Stimulated activated naive CD4-positive, alpha-beta T cell (primary cell): ENCODE measurements around the gene PDLIM5.
"Not testable (repeated sequence)": the region's sequence is repeated elsewhere in the genome, so short reads cannot be mapped to it uniquely, and the experiment has no call there.

Experiments
- DNase-seq, 6 experiments: peaks; one replicate each; lab custom pipeline; 2025; lab: John Stamatoyannopoulos, UW

PDLIM5 gene

DNA sequence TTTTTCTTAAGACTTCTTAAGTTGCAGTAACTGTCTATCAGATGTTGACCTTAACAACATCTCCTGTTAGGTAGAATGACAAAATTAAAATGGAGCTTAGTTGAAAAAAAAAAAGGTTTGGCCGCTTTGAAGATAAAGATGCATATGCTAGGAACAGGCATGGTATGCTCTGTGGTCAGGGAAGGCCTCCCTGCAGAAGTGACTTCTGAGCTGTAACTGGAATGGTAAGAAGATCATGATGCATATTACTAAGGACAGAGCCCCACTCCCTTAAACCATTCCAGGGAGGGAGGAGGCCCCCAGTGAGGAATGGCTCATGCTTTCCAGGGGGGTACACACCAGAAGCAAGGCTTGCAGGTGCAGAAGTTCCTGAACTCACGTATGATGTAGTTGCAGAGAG is 43.7 kb downstream of the PDLIM5 start:
- DNase-seq = no peak

DNA sequence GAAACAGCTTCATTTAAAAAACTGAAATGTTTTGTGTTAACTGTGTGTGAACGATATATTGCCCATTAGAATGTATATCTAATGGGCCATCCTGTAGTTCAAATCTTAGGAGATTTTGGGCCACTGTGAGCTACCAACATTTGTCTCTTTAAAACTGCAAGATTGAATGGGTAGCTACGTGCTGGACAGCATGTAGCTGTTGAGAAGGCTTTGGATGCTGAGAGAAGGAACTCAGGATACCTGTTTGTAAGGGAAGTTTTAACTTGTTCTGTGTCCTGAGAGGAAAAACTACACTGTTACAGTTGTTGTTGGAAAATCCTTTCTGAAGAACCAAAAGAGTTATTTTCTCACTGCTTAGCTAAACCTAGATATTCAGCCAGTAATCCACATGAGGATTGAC is 45.9 kb downstream of the PDLIM5 start:
- DNase-seq = no peak

GRCh38 chr4:94498502-94498901 is 46.8 kb downstream of the PDLIM5 start:
- DNase-seq = no peak

DNA sequence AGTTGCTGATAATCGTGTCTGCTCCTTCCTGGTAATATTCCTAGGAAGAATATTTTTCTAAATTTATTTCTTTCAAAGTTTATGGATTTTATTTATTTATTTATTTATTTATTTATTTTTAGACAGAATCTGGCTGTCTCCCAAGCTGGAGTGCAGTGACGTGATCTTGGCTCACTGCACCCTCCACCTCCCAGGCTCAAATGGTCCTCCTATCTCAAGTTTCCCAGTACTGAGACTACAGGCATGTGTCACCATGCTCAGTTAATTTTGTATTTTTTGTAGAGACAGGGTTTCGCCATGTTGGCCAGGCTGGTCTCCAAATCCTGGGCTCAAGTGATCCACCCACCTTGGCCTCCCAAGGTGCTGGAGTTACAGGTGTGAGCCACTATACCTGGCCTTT is 48.9 kb downstream of the PDLIM5 start:
- no peak for DNase-seq

DNA sequence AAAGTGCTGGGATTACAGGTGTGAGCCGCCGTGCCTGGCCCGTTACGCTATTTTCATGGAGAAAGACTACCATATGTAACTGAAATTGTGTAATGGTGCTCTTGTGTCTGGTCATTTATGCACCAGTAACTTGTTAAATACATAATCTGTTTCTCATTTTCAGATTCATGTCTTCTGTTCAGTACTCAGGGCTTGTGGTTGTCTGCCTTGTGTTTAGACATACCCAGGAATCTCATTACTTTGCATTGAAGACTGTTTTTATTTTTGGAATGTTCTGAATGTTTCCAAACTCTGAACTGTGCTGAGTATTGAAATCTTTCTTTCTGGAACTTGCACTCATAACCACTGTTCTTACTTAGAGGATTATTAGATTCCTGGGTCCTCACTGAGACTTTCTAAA is 52.8 kb downstream of the PDLIM5 start:
- DNase-seq = no peak

GRCh38 chr4:94506822-94507221 is 55.1 kb downstream of the PDLIM5 start:
- no peak for DNase-seq

GRCh38 chr4:94507281-94507680 is 55.5 kb downstream of the PDLIM5 start:
- no peak for DNase-seq

- DNase-seq = no peak
Observed at GRCh38 chr4:94507708-94508107, 56.0 kb downstream of the PDLIM5 start.

- DNase-seq = no peak
Observed at GRCh38 chr4:94508296-94508695, 56.6 kb downstream of the PDLIM5 start.

DNA sequence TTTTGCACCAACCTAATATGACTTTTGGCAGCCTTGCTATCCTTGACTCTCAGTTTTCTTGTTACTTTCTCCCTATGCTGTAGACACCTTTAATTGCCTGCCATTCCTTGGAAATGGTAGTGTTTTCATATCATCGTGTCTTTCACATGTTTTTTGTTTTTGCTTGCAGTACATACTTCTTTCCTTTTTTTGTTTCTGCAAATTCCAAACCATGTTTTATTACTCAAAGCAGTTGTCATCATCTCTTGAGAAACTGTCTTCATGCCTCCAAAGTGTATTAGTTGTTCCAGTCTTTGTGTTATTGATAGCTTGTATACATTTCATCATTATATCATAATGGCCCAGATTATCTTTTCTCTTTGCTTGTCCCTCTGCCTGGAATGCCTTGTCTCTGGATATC is 57.1 kb downstream of the PDLIM5 start:
- no peak for DNase-seq

- DNase-seq = no peak
Observed at GRCh38 chr4:94511591-94511990, 59.8 kb downstream of the PDLIM5 start.

- not testable (repeated sequence) for DNase-seq
Observed at GRCh38 chr4:94513532-94513931, 61.8 kb downstream of the PDLIM5 start.

- DNase-seq = no peak
Observed at GRCh38 chr4:94515365-94515764, 63.6 kb downstream of the PDLIM5 start.

GRCh38 chr4:94516067-94516466 is 64.3 kb downstream of the PDLIM5 start:
- no peak for DNase-seq

DNA sequence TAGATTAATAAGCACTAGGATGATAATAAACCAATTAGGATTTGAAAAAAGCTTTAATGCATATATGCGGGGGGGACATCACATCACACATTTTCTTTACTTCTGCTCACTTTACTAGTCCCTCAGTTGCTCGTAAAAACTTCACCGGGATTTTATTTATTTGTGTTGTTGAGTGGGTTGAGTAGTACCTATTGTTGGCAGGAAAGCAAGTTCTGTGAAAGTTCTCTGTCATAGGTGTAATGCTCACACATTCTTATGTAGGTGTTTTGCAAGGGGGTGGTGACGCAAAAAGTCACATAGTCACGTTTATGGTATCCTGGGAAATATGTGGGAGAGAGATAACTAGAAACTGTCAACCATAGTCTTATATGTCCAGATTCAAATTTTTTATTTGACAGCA is 65.3 kb downstream of the PDLIM5 start:
- DNase-seq = no peak

DNA sequence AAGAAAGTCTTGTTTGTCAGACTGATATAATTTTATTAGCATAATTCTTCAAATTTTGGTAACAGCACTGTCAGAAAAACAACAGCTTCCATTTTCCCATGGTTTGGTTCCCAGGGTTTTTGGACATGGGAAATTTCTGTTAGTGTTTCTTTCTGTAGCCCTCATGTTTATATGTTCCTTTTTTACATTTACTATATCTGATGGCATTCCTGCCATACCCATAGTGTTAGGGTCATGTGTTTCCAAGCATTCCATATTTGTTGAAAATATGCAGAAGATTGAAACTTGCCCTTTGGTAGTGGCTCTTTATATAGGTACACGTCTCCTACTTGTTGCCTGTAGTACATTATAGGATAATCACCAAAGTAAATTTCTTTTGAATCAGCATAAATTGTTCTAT is 65.8 kb downstream of the PDLIM5 start:
- no peak for DNase-seq

- no peak for DNase-seq
Observed at GRCh38 chr4:94519019-94519418, 67.3 kb downstream of the PDLIM5 start.

GRCh38 chr4:94519925-94520789 is 68.4 kb downstream of the PDLIM5 start:
- DNase-seq = no peak

- no peak for DNase-seq
Observed at GRCh38 chr4:94523033-94523580, 71.4 kb downstream of the PDLIM5 start.

- no peak for DNase-seq
Observed at GRCh38 chr4:94523617-94524016, 71.9 kb downstream of the PDLIM5 start.

DNA sequence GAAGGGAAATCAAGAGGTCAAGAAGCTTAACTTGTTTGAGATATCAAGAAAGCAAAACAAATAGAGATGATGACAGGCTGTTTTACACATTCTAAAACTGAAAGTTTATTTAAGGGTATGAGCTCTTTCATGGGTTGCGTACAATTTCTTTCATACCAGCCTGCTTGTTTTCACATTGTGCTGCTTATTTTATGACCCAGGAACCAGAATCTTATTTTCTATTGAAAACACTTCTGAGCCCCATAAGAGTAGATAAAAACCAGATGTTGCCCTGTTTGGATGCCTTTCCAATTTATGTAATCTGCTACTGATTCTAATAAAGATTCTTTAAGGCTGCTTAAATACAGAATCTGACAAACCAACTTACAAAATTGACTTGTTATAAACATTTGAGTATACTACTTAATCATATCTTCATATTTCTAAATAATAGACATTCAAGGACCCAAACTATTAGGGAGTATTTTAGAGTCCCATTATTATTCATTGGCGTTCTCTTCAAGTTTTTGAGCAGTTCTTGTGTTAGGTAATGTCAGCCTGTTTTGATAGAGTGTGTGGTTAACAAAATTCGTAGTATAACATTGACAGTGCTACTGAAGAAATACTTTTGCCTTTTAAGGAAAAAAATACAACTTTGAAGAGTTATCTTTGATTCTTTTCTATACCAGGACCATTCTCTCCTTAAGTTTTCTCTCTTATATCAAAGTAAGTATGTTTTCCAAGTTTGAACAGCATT is 74.4 kb downstream of the PDLIM5 start:
- DNase-seq = no peak

DNA sequence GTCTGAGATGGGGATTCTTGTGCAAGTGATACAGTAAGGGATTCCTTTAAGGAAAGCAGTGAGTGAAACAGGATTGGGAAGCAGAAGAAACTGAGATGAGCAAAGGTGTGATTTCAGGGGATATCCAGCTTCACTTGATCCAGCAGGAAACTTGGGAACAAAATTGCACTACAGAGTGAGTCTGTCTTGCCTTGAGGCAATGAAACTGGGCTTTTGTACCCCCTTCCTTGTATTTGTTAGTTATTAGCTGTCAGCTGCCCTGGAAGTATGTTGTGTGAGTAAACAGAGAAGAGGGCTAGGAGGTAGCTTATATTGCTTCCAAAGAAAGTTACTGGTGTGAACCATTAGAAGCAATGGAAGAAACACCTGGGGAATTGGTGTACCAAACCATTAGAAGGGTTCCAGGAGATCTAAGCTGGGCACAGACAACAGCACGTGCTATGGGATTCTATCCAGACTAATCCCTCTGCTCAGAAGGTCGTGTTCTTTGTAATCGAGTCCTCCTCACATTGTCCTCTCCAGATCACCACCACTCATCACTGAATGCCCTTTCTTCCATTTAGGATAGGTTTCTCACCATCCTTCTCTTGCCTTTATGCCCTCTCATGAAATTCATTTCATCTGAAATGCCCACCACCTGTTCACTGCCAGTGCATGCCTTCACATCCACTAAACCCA is 76.0 kb downstream of the PDLIM5 start:
- no peak for DNase-seq
